Endothelial cell of umbilical vein (primary cell): ENCODE measurements around the gene CACNG5. TPM values are rescaled to one million over a fixed set of nuclear protein-coding genes. Genes with fewer than 3 reads are reported as not detected.

Experiments
- BruUV-seq: library from RNA; stranded (reverse); fragments of 400-500 nt; replicated peaks from 2 replicates; lab custom pipeline; 2021; lab: Mats Ljungman, UMichigan
- CTCF ChIA-PET: fragments of 300-600, 350-600 bp; sonication (Branson Sonifier 250); formaldehyde crosslinking; loops from one replicate; lab custom pipeline; 2021; ENCODE audit warnings: antibody characterized with exemption, inconsistent platforms; lab: Charles Lee
- POLR2A ChIA-PET: fragments of 300-600, 350-600 bp; sonication (Branson Sonifier 250); formaldehyde crosslinking; loops from one replicate; lab custom pipeline; 2021; ENCODE audit warnings: antibody characterized with exemption, inconsistent platforms; lab: Charles Lee
- DNase-seq: peaks from one replicate; pipeline ENCODE4 v3.0.0-alpha.2; 2011; ENCODE audit warnings: low read depth, low spot score
- FAIRE-seq: peaks from 2 replicates; lab custom pipeline; 2011; peaks lifted over from hg19 to GRCh38; lab: Jason Lieb, UNC
- H2AFZ ChIP-seq: 2 replicates; pipeline ENCODE4 v1.6.0; 2012; ENCODE audit warnings: low read depth, low read length, control low read depth, inconsistent platforms
- H3K27ac ChIP-seq: 2 replicates; pipeline ENCODE4 v1.5.1; 2011; ENCODE audit warnings: low read depth, mild to moderate bottlenecking, control low read depth, low read length, moderate library complexity; ENCODE audit not compliant: insufficient read depth
- H3K27me3 ChIP-seq, 2 experiments: 2 replicates each; pipeline versions ENCODE4 v1.6.0 to v1.6.1; 2011; ENCODE audit warnings: low read length in 2 of 2, mixed read lengths in 1 of 2; ENCODE audit not compliant: control insufficient read depth in 2 of 2, insufficient read depth in 2 of 2
- H3K36me3 ChIP-seq, 2 experiments: 2 replicates in 1 of 2; 3 replicates in 1 of 2; pipeline ENCODE4 v1.5.1; 2011; ENCODE audit warnings: low read length in 2 of 2, mild to moderate bottlenecking in 1 of 2, moderate library complexity in 1 of 2; ENCODE audit not compliant: control insufficient read depth in 2 of 2, insufficient read depth in 2 of 2; ENCODE audit errors: extremely low read depth in 1 of 2
- H3K4me1 ChIP-seq: 3 replicates; pipeline ENCODE4 v1.5.1; 2011; ENCODE audit warnings: mild to moderate bottlenecking, low read length; ENCODE audit not compliant: control insufficient read depth, insufficient read depth; ENCODE audit errors: extremely low read depth
- H3K4me2 ChIP-seq: 2 replicates; pipeline ENCODE4 v1.6.1; 2011; ENCODE audit warnings: low read length, control low read depth, mixed read lengths; ENCODE audit not compliant: insufficient read depth
- H3K4me3 ChIP-seq, 3 experiments: fragments of 200-600 bp in 1 of 3; sonication (generic), shearing (Covaris generic) in 1 of 3; replicated peaks in 1 of 3; 2 replicates each; pipeline ENCODE4 v1.5.1; 2011 to 2016; ENCODE audit warnings: control low read depth in 3 of 3, low read length in 3 of 3, mild to moderate bottlenecking in 2 of 3, inconsistent platforms in 1 of 3, low read depth in 1 of 3, moderate library complexity in 1 of 3; ENCODE audit not compliant: insufficient read depth in 1 of 3
- H3K79me2 ChIP-seq: 2 replicates; pipeline ENCODE4 v1.6.0; 2012; ENCODE audit warnings: low read length, inconsistent platforms; ENCODE audit not compliant: control insufficient read depth, insufficient read depth
- H3K9ac ChIP-seq: replicated peaks from 2 replicates; pipeline ENCODE3; 2011; ENCODE audit warnings: low read length, control low read depth; ENCODE audit not compliant: insufficient read depth; ENCODE audit errors: extremely low read depth
- H3K9me1 ChIP-seq: replicated peaks from 3 replicates; pipeline ENCODE4 v1.6.0; 2011; ENCODE audit warnings: mild to moderate bottlenecking, low read length; ENCODE audit not compliant: control insufficient read depth, insufficient read depth; ENCODE audit errors: extremely low read depth
- H3K9me3 ChIP-seq: replicated peaks from 2 replicates; pipeline ENCODE4 v1.5.1; 2012; ENCODE audit warnings: low read length, inconsistent platforms; ENCODE audit not compliant: control insufficient read depth, insufficient read depth
- H4K20me1 ChIP-seq: replicated peaks from 2 replicates; pipeline ENCODE3; 2011; ENCODE audit warnings: mild to moderate bottlenecking, low read length; ENCODE audit not compliant: control insufficient read depth, insufficient read depth; ENCODE audit errors: extremely low read depth
- CTCF ChIP-seq, 2 donors: IDR thresholded peaks; 1 replicate in 1 of 2; 2 replicates in 1 of 2; pipeline ENCODE4 v1.5.1; 2011; ENCODE audit warnings: low read length in 2 of 2, mild to moderate bottlenecking in 2 of 2, moderate library complexity in 2 of 2, control low read depth in 1 of 2, inconsistent platforms in 1 of 2, low read depth in 1 of 2; ENCODE audit not compliant: insufficient read depth in 1 of 2; ENCODE audit errors: extremely low read depth in 1 of 2
- EZH2 ChIP-seq: IDR thresholded peaks from 2 replicates; pipeline ENCODE4 v1.6.1; 2012; ENCODE audit warnings: borderline replicate concordance, low read depth, mild to moderate bottlenecking, moderate library complexity, low read length, inconsistent platforms; ENCODE audit not compliant: severe bottlenecking
- FOS ChIP-seq: IDR thresholded peaks from 2 replicates; pipeline ENCODE4 v1.6.1; 2011; ENCODE audit warnings: mild to moderate bottlenecking, low read length, moderate library complexity, borderline replicate concordance; ENCODE audit not compliant: insufficient read depth
- GATA2 ChIP-seq: IDR thresholded peaks from 2 replicates; pipeline ENCODE4 v1.7.0; 2011; ENCODE audit warnings: low read depth, mild to moderate bottlenecking, moderate library complexity, mixed read lengths, low read length; ENCODE audit not compliant: insufficient read length, insufficient read depth
- JUN ChIP-seq: IDR thresholded peaks from 2 replicates; pipeline ENCODE4 v1.6.1; 2011; ENCODE audit warnings: borderline replicate concordance, low read depth; ENCODE audit not compliant: insufficient read length, insufficient read depth
- MAX ChIP-seq: IDR thresholded peaks from 2 replicates; pipeline ENCODE4 v1.6.1; 2011; ENCODE audit not compliant: insufficient read depth, insufficient read length
- MYC ChIP-seq: IDR thresholded peaks from one replicate; pipeline ENCODE4 v1.6.1; 2011; ENCODE audit warnings: mild to moderate bottlenecking, low read depth, low read length
- POLR2A ChIP-seq: IDR thresholded peaks from 2 replicates; pipeline ENCODE4 v1.6.1; 2012; ENCODE audit warnings: low read depth, mild to moderate bottlenecking, control low read depth, low read length
- POLR2AphosphoS5 ChIP-seq: IDR thresholded peaks from 2 replicates; pipeline ENCODE4 v1.6.1; 2012; ENCODE audit warnings: low read depth, mild to moderate bottlenecking, control low read depth, low read length, moderate library complexity; ENCODE audit not compliant: insufficient read depth
- dilution Hi-C: fragments of 300-500 bp; cut with MboI; formaldehyde crosslinking; loops from one replicate; pipeline ENCODE4 v1.15.0; 2019; ENCODE audit warnings: low sequenced_read_pairs; ENCODE audit not compliant: extremely low pct_ligation_motif_present
- intact Hi-C: fragments of 100-400 bp; cut with micrococcal nuclease; formaldehyde crosslinking; loops from one replicate; pipeline ENCODE4 v1.10.0; 2022
- polyA plus RNA-seq, 4 experiments: library from polyadenylated mRNA; depleted of rRNA in 3 of 4; stranded (reverse) in 3 of 4; unstranded in 1 of 4; fragments of >200 nt; gene quantifications; 2 replicates each; pipeline versions ENCODE4 v1.2.1 to v1.2.3, GENCODE V29; 2011 to 2012; ENCODE audit warnings: missing spikeins in 1 of 4
- total RNA-seq: library from RNA; stranded (reverse); gene quantifications from 2 replicates; pipeline ENCODE4 v1.2.3, GENCODE V29; 2021

Gene CACNG5
- total and polyA plus RNA-seq, 2 donors (not counting 3 experiments of a cell fraction or from before 2014, with no cell fraction given): not detected

DNA sequence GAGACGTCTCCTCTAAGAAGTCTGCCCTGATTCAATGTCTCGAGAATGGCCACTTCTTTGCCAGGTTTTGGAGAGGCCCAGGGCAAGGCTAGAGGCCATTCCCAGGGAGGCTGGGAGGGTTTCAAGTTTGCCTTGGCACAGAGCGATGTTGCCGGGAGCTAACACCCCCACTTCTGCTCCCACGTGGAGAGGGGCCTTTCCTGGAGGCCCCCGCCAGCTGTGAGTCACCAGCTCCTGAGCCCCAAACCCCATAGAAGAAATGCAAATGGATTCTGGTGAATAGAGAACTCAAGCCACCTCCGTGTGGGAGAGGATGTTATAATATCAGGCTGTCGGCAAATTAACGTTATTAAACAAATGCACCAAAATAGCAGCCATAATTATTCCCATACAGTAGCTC lies 62.2 kb downstream of the CACNG5 start:
- H3K27me3 ChIP-seq: peaks cover 2 to 3% of the 10 kb centered on the region in 2 experiments
- no peak for DNase-seq
- no peak overlapping the region for H3K4me2 ChIP-seq
- H3K4me3 ChIP-seq: no peak overlapping the region
- BruUV-seq: no TSS peak
- no peak overlapping the region for H3K9ac ChIP-seq
- H3K4me1 ChIP-seq: no peaks in the 10 kb centered on the region
- FAIRE-seq: no peak
- no peak overlapping the region for H2AFZ ChIP-seq
- dilution Hi-C loops: no loop called here
- no peaks in the 10 kb centered on the region for H3K9me1 ChIP-seq
- no peak overlapping the region for H3K27ac ChIP-seq
- intact Hi-C loops: no loop called here
- POLR2A ChIA-PET: no interaction called here
- H4K20me1 ChIP-seq: no peaks in the 10 kb centered on the region
- CTCF ChIA-PET: interaction anchor here (1.9 kb wide), 1 partner anchor 170 kb away, joined by 8 read pairs; no protein-coding TSS in a partner anchor
- no peaks in the 10 kb centered on the region for H3K79me2 ChIP-seq
- no peaks in the 10 kb centered on the region for H3K36me3 ChIP-seq
- no peaks in the 10 kb centered on the region for H3K9me3 ChIP-seq
- TF ChIP-seq POLR2AphosphoS5 (no peak), MAX (no peak), FOS (no peak), EZH2 (no peak), POLR2A (no peak), CTCF (IDR thresholded peaks at IDR 0.05; ENCODE audit: extremely low read depth in 1 of 2, insufficient read depth in 1 of 2, low read depth in 1 of 2, low read length in 2 of 2) (no peak), MYC (no peak), GATA2 (no peak), JUN (no peak)
